H1 (cell line): ENCODE measurements around the gene EDEM1. TPM values are rescaled to one million over a fixed set of nuclear protein-coding genes. Genes with fewer than 3 reads are reported as not detected.

Source experiments
- ATF3 ChIP-seq: IDR thresholded peaks from 2 replicates; pipeline ENCODE4 v1.6.1; 2011; ENCODE audit warnings: low read depth, mild to moderate bottlenecking, low read length; ENCODE audit not compliant: insufficient read depth
- CHD2 ChIP-seq: IDR thresholded peaks from 2 replicates; pipeline ENCODE4 v1.6.1; 2012; ENCODE audit warnings: low read length, improper control_type of control experiment
- CHD7 ChIP-seq: fragments of 300-600 bp; sonication (generic); IDR thresholded peaks from 2 replicates; pipeline ENCODE4 v1.7.1; 2012; ENCODE audit warnings: low read length, moderate library complexity, mild to moderate bottlenecking, inconsistent platforms; ENCODE audit not compliant: insufficient replicate concordance
- GABPA ChIP-seq: IDR thresholded peaks from 2 replicates; pipeline ENCODE4 v1.6.1; 2011; ENCODE audit warnings: mild to moderate bottlenecking, low read length, moderate library complexity, borderline replicate concordance; ENCODE audit not compliant: insufficient read depth
- HDAC2 ChIP-seq, 2 experiments: fragments of 300-600 bp in 1 of 2; sonication (generic) in 1 of 2; IDR thresholded peaks; 2 replicates each; pipeline ENCODE4 v1.6.1; 2011 to 2012; ENCODE audit warnings: low read depth in 2 of 2, low read length in 2 of 2, mild to moderate bottlenecking in 2 of 2, moderate library complexity in 2 of 2, borderline replicate concordance in 1 of 2, inconsistent platforms in 1 of 2
- JUN ChIP-seq: IDR thresholded peaks from 2 replicates; pipeline ENCODE4 v1.6.1; 2011; ENCODE audit warnings: low read depth, mild to moderate bottlenecking, improper control_type of control experiment, low read length
- MAX ChIP-seq: IDR thresholded peaks from 2 replicates; pipeline ENCODE4 v1.6.1; 2012; ENCODE audit warnings: inconsistent platforms
- NANOG ChIP-seq: IDR thresholded peaks from 2 replicates; pipeline ENCODE4 v1.6.1; 2011; ENCODE audit warnings: low read length, low read depth, mild to moderate bottlenecking, inconsistent platforms; ENCODE audit not compliant: insufficient read depth, poor library complexity, severe bottlenecking
- RBBP5 ChIP-seq: IDR thresholded peaks from 2 replicates; pipeline ENCODE4 v1.7.1; 2012; ENCODE audit warnings: low read depth, mild to moderate bottlenecking, inconsistent platforms, low read length, moderate library complexity, borderline replicate concordance
- SIN3A ChIP-seq, 2 experiments: IDR thresholded peaks in 1 of 2; conservative IDR thresholded peaks in 1 of 2; 2 replicates each; pipeline ENCODE4 v1.6.1; 2011 to 2012; ENCODE audit warnings: low read length in 2 of 2, improper control_type of control experiment in 1 of 2, low read depth in 1 of 2, mild to moderate bottlenecking in 1 of 2
- polyA plus RNA-seq, 7 experiments: library from polyadenylated mRNA; depleted of rRNA in 3 of 7; stranded (reverse) in 5 of 7; unstranded in 2 of 7; fragments of >200 nt in 5 of 7; fragments of 200-250 nt in 2 of 7; gene quantifications; 1 replicate in 5 of 7; 2 replicates in 1 of 7; 4 replicates in 1 of 7; pipeline versions ENCODE4 v1.2.1 to v1.2.3, GENCODE V29; 2011 to 2013; ENCODE audit warnings: missing spikeins in 2 of 7, mixed read lengths in 2 of 7
- total RNA-seq: library from RNA; stranded (reverse); fragmentation: NEBNext Ultra II Directional; extraction: Animal tissue kit (Norgen Biotek cat#: 25700); gene quantifications from 2 replicates; pipeline ENCODE4 v1.2.1, GENCODE V29; 2021

Gene EDEM1
- total and polyA plus RNA-seq, 2 of the 8 experiments (the other 6 are each of a cell fraction or from before 2014, with no cell fraction given) = 4.8 to 16.4 TPM

GRCh38 chr3:5151586-5151985, 35.9 kb upstream of the EDEM1 start (continued):
- TF ChIP-seq CHD7 (no peak), JUN (no peak), MAX (no peak), RBBP5 (no peak), GABPA (no peak), NANOG (no peak), ATF3 (no peak), HDAC2 (IDR thresholded peaks at IDR 0.05; ENCODE audit: borderline replicate concordance in 1 of 2, low read depth in 2 of 2, low read length in 2 of 2) (no peak), CHD2 (no peak), SIN3A (conservative IDR thresholded peaks at IDR 0.05 in 1 of 2, IDR thresholded peaks at IDR 0.05 in 1 of 2; ENCODE audit: low read depth in 1 of 2, low read length in 2 of 2) (no peak)
